K562 (cell line): ENCODE data around the gene DRAXIN. TPM values are rescaled to one million over a fixed set of nuclear protein-coding genes. Genes with fewer than 3 reads are reported as not detected.
A peak's percentile ranks its signal among the peaks of the same experiment; 100 is the strongest.

Experiments
- ARID1B ChIP-seq: fragments of 450-650 bp; IDR thresholded peaks from 2 replicates; pipeline ENCODE4 v1.6.1; 2016; ENCODE audit warnings: antibody characterized with exemption, mild to moderate bottlenecking, inconsistent platforms
- FOXP4 ChIP-seq: sonication (generic); formaldehyde crosslinking; IDR thresholded peaks from 2 replicates; pipeline ENCODE4 v1.8.0; 2022; ENCODE audit warnings: mild to moderate bottlenecking, missing genetic modification reagents, borderline replicate concordance
- HLTF ChIP-seq: fragments of 450-650 bp; IDR thresholded peaks from 2 replicates; pipeline ENCODE4 v1.6.1; 2016
- HMG20A ChIP-seq: fragments of 450-650 bp; formaldehyde crosslinking; conservative IDR thresholded peaks from 2 replicates; pipeline ENCODE4 v1.4.0; 2020; ENCODE audit warnings: mild to moderate bottlenecking, mixed read lengths
- ID3 ChIP-seq, 2 experiments: fragments of 250-450 bp in 1 of 2; fragments of 450-650 bp in 1 of 2; sonication (Bioruptor Pico) in 1 of 2; IDR thresholded peaks; 2 replicates each; pipeline versions ENCODE4 v1.6.1 to v1.8.0; 2016 to 2021; ENCODE audit warnings: mild to moderate bottlenecking in 2 of 2, moderate library complexity in 2 of 2, missing compliant biosample characterization in 1 of 2, missing genetic modification characterization in 1 of 2
- NCOA2 ChIP-seq, 2 experiments: fragments of 450-650 bp; IDR thresholded peaks; 2 replicates each; pipeline ENCODE4 v1.6.1; 2018; ENCODE audit warnings: mild to moderate bottlenecking in 2 of 2, moderate library complexity in 1 of 2; ENCODE audit not compliant: partially characterized antibody in 2 of 2
- NFIX ChIP-seq: fragments of 250-450 bp; sonication (Bioruptor Pico); IDR thresholded peaks from 2 replicates; pipeline ENCODE4 v1.4.0; 2020; ENCODE audit warnings: low read depth, mild to moderate bottlenecking, moderate library complexity
- STAT6 ChIP-seq: sonication (generic); formaldehyde crosslinking; IDR thresholded peaks from 2 replicates; pipeline ENCODE4 v1.8.1; 2023; ENCODE audit warnings: mild to moderate bottlenecking, missing genetic modification reagents
- TFAM ChIP-seq: fragments of 250-450 bp; sonication (Bioruptor Pico); conservative IDR thresholded peaks from 2 replicates; pipeline ENCODE4 v1.5.0; 2021; ENCODE audit warnings: mild to moderate bottlenecking, moderate library complexity
- USF1 ChIP-seq: sonication (generic); formaldehyde crosslinking; IDR thresholded peaks from 2 replicates; pipeline ENCODE4 v1.9.0; 2022; ENCODE audit warnings: mild to moderate bottlenecking, missing genetic modification reagents
- ZBTB1 ChIP-seq: sonication (generic); formaldehyde crosslinking; IDR thresholded peaks from 2 replicates; pipeline ENCODE4 v1.8.1; 2023; ENCODE audit warnings: missing genetic modification reagents, low read depth, mild to moderate bottlenecking, borderline replicate concordance
- ZBTB2 ChIP-seq: fragments of 450-650 bp; IDR thresholded peaks from 2 replicates; pipeline ENCODE4 v1.6.1; 2016; ENCODE audit warnings: antibody characterized with exemption
- ZHX1 ChIP-seq: fragments of 150-350 bp; conservative IDR thresholded peaks from 2 replicates; pipeline ENCODE4 v1.6.1; 2014; ENCODE audit warnings: low read length
- ZNF589 ChIP-seq: fragments of 200-800 bp; sonication (Bioruptor generic); IDR thresholded peaks from 2 replicates; pipeline ENCODE4 v1.6.1; 2016; ENCODE audit warnings: low read depth, missing genetic modification characterization, missing compliant biosample characterization
- ZNF695 ChIP-seq: fragments of 450-650 bp; formaldehyde crosslinking; IDR thresholded peaks from 2 replicates; pipeline ENCODE4 v1.4.0; 2020; ENCODE audit warnings: mild to moderate bottlenecking, moderate library complexity
- polyA plus RNA-seq, 8 experiments: library from polyadenylated mRNA; depleted of rRNA in 4 of 8; stranded (reverse) in 5 of 8; unstranded in 3 of 8; fragments of >200 nt; fragmentation: Nextera tagmentation in 2 of 8; fragmentation: Illumina TruSeq in 1 of 8; extraction: Ambion mirVana in 2 of 8; extraction: Trizol in 1 of 8; gene quantifications; 2 replicates each; pipeline versions ENCODE4 v1.2.1 to v1.2.3, GENCODE V29; 2011 to 2014; ENCODE audit warnings: inconsistent platforms in 1 of 8, missing spikeins in 1 of 8
- total RNA-seq, 7 experiments: library from RNA; depleted of rRNA in 6 of 7; stranded (reverse); fragments of >200 nt in 6 of 7; fragmentation: Illumina TruSeq in 2 of 7; extraction: Trizol in 2 of 7; gene quantifications; 2 replicates each; pipeline versions ENCODE4 v1.2.1 to v1.2.3, GENCODE V29; 2011 to 2021; ENCODE audit warnings: low replicate concordance in 1 of 7

The DRAXIN gene
- total and polyA plus RNA-seq, 9 of the 15 experiments (the other 6 are each of a cell fraction or from before 2014, with no cell fraction given), result 0.01 to 0.04 (median 0.01) TPM; not detected in 6

GRCh38 chr1:11749203-11749689 lies 57.7 kb downstream of the DRAXIN start (continued):
- TF ChIP-seq FOXP4 (CRISPR knock-in tag) (no peak), USF1 (CRISPR knock-in tag) (peak; percentile 96), ZNF589 (CRISPR knock-in tag) (no peak; the same call in 1 of the 2 replicates), ZBTB1 (CRISPR knock-in tag) (no peak), NCOA2 (IDR thresholded peaks at IDR 0.05; ENCODE audit: partially characterized antibody in 2 of 2) (no peak), ZNF695 (CRISPR knock-in tag) (no peak), ZHX1 (0 out of 2 replicates have a peak, but pooled peaks have one; percentile 23), HLTF (0 out of 2 replicates have a peak, but pooled peaks have one; percentile 14), ID3 (CRISPR knock-in tag; IDR thresholded peaks at IDR 0.05) (no peak), ID3 (tag; IDR thresholded peaks at IDR 0.05) (no peak; the same call in 1 of the 2 replicates), ZBTB2 (no peak), ARID1B (no peak), NFIX (no peak), HMG20A (CRISPR knock-in tag) (no peak), TFAM (CRISPR knock-in tag) (no peak), STAT6 (CRISPR knock-in tag) (peak; percentile 78; the same call in 1 of the 2 replicates)
